Stomach (tissue), 4 donors: ENCODE data around the gene SFXN1.

Source experiments
- CTCF ChIP-seq, 7 experiments: fragments of 450-650 bp in 4 of 7; fragments of 200-600 bp in 3 of 7; sonication (generic) in 3 of 7; IDR thresholded peaks; one replicate each; pipeline ENCODE4 v1.5.1; 2016 to 2019; ENCODE audit warnings: antibody characterized with exemption in 7 of 7, control low read depth in 2 of 7, mild to moderate bottlenecking in 1 of 7
- EP300 ChIP-seq: sonication (generic); formaldehyde crosslinking; IDR thresholded peaks from one replicate; pipeline ENCODE4 v1.6.1; 2017; ENCODE audit warnings: antibody characterized with exemption
- POLR2A ChIP-seq, 4 donors: fragments of 450-650 bp; IDR thresholded peaks; one replicate each; pipeline ENCODE4 v1.6.1; 2016; ENCODE audit warnings: antibody characterized with exemption in 4 of 4, control low read depth in 2 of 4, mild to moderate bottlenecking in 1 of 4, moderate library complexity in 1 of 4
- POLR2AphosphoS5 ChIP-seq, 3 donors: sonication (generic); formaldehyde crosslinking; IDR thresholded peaks; one replicate each; pipeline ENCODE4 v1.6.1; 2016; ENCODE audit warnings: antibody characterized with exemption in 3 of 3

GRCh38 chr5:175436359-175436758 lies 42.0 kb upstream of the SFXN1 start:
- TF ChIP-seq EP300: no peak
- no peak for TF ChIP-seq CTCF (IDR thresholded peaks at IDR 0.05)
- no peak for TF ChIP-seq POLR2A (IDR thresholded peaks at IDR 0.05)
- no peak for TF ChIP-seq POLR2AphosphoS5 (IDR thresholded peaks at IDR 0.05)
